Hypothalamus (tissue), 51 donors: ENCODE results near the gene TEDC2.

Source experiments
- DNase-seq, 51 donors: peaks; one replicate each; lab custom pipeline; 2025; lab: John Stamatoyannopoulos, UW

The TEDC2 gene

GRCh38 chr16:2508722-2509400, 49.0 kb downstream of the TEDC2 start:
- no peak for DNase-seq

DNA sequence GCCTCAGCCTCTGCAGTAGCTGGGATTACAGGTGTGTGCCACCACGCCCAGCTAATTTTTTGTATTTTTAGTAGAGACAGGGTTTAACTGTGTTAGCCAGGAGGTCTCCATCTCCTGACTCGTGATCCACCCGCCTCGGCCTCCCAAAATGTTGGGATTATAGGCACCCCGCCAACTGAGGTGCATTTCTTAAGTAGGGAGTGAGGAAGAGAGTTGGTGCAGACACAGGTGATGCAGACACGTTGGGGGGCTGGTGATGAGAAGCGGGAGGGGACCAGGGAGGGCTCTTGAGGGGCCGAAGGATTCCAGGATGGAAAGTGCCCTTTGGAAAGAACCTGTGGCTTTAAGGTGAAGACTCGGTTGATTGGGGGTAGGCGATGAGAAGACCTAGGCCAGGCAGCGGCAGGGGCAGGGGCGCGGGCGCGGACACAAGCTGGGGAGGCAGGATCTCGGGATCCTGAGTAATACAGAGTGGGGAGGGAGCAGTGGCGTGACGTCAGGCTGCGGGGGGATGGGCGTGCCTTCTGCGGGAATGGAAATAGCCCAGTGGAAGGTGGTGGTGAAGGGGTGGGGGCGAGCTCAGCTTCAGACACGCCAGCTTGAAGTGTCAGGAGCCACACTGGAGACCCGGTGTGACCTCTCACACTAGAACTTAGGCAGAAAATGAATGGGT, 51.4 kb downstream of the TEDC2 start:
- DNase-seq = peak in 20 of 51 donors; percentile 19 to 75 (median 40)

GRCh38 chr16:2511996-2512734, 52.3 kb downstream of the TEDC2 start:
- DNase-seq = no peak

- peak in 2 of 51 donors; percentile 55 to 57 for DNase-seq
These were observed 53.0 kb downstream of the TEDC2 start for GRCh38 chr16:2512735-2513404.

DNA sequence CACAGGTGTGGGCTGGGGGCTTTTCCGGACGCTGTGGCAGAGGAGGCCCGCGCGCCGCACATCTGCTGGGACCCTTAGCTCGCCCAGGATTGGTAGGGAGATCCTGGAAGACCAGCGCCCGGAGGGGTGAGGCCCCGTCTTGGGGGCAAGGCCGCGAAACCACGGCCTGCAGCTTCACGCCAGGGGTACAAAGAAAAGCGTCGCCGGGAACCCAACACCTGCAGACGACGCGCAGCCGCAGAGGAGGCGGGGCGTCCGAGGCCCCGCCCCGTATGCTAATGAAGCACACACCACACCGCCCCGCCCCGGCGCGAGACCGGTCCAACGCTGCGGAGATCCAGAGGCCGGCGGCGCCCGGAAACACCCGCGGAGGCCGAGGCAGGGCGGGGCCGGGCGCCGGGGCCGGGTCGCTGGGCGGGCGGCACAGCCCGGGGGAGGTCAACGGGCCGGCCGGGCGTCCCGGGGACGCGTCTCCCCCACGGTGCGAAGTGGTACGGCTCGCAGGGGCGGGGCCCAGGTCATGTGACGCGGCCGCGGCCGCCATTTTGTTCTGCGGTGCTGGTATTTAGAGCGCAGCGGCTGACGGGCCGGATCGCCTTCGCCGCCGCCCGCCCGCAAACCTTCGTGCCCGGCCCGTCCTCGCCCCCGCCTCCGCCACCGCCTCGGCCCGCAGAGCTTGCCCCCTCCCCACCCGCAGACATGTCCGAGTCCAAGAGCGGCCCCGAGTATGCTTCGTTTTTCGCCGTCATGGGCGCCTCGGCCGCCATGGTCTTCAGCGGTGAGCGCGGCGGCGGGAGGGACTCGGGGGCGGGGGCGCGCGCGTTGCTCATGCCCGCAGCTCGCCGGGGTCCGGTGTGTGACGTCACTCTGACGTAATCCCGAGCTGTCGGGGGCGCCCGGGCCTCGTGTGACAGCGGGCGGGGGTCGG, 53.8 kb downstream of the TEDC2 start, which contains the start of gene ATP6V0C:
ATP6V0C (plus strand) TSS at position 548 of the 928 bp plus-strand sequence; CDS start at position 700, 152 bp downstream.
- peak; percentile 66 to 97 (median 90) for DNase-seq
